Sciatic nerve (tissue), 2 donors: Measurements from ENCODE around the gene CTSC. TPM values are rescaled to one million over a fixed set of nuclear protein-coding genes. Genes with fewer than 3 reads are reported as not detected.
"Not testable (repeated sequence)": the region's sequence is repeated elsewhere in the genome, so short reads cannot be mapped to it uniquely, and the experiment has no call there.

Experiments
- ATAC-seq: fragments of 200-7000 bp; cut with Tn5 transposase; one replicate; pipeline ENCODE4 v1.9.1; 2020; ENCODE audit warnings: mild to moderate bottlenecking, moderate library complexity
- DNase-seq: peaks from one replicate; pipeline ENCODE4 v3.0.0-alpha.2; 2020; ENCODE audit warnings: low spot score
- intact Hi-C: fragments of 100-400 bp; cut with DNase I; formaldehyde crosslinking; loops from one replicate; pipeline ENCODE4 v1.14.2; 2022
- total RNA-seq: library from RNA; stranded (reverse); fragmentation: NEBNext Ultra II Directional; extraction: Animal tissue kit (Norgen Biotek cat#: 25700); gene quantifications from one replicate; pipeline ENCODE4 v1.2.1, GENCODE V29; 2021
- donor health status: DM: no; HTN: no; CAD: no.
- donor health status: DM: no; HTN: no; CAD: no.

The CTSC gene
- total RNA-seq, 1 donor from 2014 or later = 85.2 TPM

DNA sequence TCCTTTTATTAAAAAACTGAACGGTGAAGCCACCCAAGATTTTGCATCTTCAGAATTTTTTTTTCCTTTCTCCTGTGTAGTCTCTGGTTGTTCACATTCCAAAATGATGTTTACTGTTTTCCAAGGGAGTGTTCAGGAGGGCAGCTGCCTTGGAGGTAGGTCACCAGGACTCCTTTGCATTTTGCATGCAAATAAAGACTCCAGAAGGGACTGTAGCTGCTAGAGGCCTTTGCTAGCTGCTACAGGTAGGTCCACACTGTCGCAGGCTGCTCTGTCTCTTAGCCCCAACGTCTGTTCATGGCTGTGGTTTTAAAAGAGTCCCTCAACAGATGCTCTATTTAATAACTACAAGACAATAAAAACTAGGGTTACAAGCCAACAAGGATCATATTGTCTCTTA is 11.4 kb downstream of the CTSC start:
- ATAC-seq (no peak), DNase-seq (no peak)
- intact Hi-C loops = no loop called here

DNA sequence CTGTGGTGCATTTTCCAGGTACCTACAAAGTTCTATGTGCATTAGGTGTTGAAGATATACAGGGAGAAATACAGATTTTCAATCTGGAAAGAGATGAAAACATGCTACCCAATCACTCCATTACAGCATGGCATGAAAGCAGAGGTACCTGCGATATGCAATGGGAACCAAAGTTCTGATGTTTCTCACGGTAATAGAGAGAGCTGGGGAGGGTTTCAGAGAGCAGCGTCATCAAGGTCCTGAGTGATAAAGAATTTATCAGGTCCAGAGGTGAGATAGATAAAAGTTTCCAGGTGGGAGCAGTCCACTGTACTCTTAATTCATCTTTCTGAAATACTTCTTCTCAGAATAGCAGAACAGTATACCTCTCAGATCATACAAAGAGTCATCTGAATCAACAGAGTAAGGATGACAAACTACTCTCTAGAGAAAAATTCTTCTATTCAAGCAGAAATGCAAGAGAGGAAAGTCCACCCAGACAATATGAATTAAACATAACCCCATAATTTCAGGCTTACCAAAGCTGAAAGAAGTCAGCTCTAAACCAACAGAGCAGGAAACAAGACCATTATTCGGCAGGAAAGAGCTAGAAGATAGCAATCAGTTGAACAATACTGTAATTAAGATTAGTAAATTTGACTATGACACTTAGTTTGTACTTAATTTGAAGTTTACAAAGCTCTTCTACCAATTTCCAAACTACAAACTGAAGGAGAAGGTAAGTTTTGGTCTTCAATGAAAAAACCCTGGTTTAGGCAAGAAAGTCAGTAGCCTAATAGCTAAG is 12.8 kb downstream of the CTSC start:
- intact Hi-C loops = no loop called here
- no peak for DNase-seq
- no peak for ATAC-seq

- DNase-seq, ATAC-seq, intact Hi-C loops: not testable (repeated sequence)
Observed at GRCh38 chr11:88322881-88323280, 14.7 kb downstream of the CTSC start.

DNA sequence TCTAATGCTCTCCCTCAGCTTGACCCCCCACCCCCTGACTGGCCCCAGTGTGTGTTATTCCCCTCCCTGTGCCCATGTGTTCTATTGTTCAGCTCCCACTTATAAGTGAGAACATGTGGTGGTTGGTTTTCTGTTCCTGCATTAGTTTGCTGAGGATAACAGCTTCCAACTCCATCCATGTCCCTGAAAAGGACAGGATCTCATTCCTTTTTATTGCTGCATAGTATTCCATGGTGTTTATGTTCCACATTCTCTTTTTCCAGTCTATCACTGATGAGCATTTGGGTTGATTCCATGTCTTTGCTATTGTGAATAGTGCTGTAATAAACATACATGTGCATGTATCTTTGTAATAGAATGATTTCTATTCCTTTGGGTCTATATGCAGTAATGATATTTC is 16.1 kb downstream of the CTSC start:
- intact Hi-C loops, ATAC-seq, DNase-seq: not testable (repeated sequence)

GRCh38 chr11:88320149-88320559 is 17.4 kb downstream of the CTSC start:
- no peak for DNase-seq
- no peak for ATAC-seq
- intact Hi-C loops = no loop called here

DNA sequence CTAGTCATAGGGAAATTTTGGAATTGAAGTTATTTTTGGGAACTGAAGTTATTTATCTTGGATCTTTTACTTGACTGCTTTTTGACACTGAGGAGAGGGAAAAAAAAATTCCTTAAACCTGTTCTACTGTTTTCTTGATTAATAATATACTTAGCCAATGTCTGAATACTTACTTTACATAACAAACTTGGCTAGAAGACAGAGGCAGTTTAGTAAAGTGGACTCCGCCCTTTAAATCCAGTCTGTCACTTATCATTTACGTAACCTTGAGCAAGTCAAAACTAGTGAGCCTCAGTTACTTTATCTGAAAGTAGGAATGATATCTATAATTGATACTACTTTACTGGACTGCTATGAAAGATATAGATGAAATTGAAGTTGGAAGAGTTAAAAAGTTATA is 19.5 kb downstream of the CTSC start:
- ATAC-seq = no peak
- intact Hi-C loops = no loop called here
- DNase-seq = no peak

DNA sequence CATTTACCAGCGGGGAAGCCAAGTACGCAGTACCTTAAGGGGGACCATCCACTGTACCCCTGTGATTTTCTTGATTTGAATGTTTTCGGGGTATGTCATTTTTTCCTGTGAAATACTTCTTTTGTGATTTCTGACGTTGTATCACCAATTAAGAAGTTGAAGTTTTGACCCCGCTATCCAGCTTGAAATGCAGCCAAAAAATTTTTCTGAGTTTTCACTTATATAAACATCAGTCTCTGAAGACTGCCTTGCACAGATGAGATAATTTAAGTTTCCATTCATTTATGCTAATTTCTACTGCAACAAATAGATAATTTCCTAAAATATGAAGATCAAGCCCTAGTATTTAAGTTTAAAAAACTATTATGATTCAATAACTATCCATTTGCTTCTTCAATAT is 20.0 kb downstream of the CTSC start:
- intact Hi-C loops = no loop called here
- no peak for ATAC-seq
- DNase-seq = no peak

GRCh38 chr11:88315981-88316441 is 21.5 kb downstream of the CTSC start:
- no peak for ATAC-seq
- DNase-seq = no peak
- intact Hi-C loops = no loop called here

GRCh38 chr11:88315015-88315414 is 22.5 kb downstream of the CTSC start:
- no peak for ATAC-seq

DNA sequence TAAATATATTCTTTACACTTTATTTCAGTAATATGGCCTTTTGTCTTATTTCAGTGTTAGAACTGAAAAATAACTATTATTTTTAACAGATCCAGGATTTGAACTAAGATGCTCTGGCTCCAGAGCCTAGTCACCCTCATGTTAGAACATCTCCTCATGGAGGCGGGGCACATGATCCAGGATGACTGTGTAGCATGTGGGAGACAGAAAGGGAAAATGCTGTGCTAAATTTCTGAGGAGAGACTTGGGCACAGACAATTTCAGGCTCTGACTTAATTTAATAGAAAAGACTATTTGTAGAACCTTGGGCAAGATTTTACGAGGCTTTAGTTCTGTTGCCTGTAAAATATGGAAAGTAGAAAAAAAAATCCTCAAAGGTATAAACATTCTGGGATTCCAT is 24.1 kb downstream of the CTSC start:
- no peak for DNase-seq
- intact Hi-C loops = no loop called here
- no peak for ATAC-seq

More at GRCh38 chr11:88315015-88315414, 22.5 kb downstream of the CTSC start:
- no peak for DNase-seq
- intact Hi-C loops = no loop called here

DNA sequence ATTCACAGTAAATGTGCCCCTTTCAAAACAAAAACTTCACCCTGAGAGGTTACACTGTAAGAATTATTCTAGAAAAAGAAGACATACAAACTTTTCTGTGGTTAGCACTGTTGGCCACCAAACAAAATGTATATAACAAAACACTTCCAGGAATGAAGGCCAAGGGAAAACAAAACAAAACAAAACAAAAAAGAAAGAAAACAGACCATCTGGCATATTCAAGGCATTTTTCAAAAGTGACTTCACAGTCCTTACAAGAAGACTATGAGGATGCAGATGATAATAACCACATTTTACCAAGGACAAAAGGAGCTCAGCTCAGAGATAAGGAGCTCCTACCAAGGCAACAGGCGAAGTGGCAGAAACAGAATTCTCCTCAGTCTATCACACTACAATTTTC is 24.9 kb downstream of the CTSC start:
- ATAC-seq (no peak), DNase-seq (no peak)
- intact Hi-C loops = no loop called here

GRCh38 chr11:88310246-88310645 is 27.3 kb downstream of the CTSC start:
- ATAC-seq = no peak

DNA sequence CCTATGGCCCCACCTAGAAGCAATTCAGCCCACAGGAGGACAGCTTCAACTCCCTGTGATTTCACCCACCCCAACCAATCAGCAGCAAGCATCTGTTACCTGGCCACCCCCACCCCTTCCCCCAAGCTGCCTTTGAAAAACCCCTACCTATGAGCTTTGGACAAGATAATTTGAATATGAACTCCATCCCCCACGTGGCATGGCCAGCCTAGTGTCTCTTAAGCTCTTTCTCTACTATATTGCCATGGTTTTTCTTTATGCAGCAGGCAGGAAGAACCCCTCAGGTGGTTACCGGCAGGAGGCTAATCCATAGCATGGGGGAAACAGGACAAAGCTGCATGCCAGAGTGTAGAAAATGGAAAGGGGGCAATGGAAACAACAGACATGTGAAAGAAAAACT is 29.0 kb downstream of the CTSC start:
- DNase-seq = no peak
- ATAC-seq = no peak
- intact Hi-C loops = no loop called here

More at GRCh38 chr11:88310246-88310645, 27.3 kb downstream of the CTSC start:
- DNase-seq = no peak
- intact Hi-C loops = no loop called here

- DNase-seq (no peak), ATAC-seq (no peak)
- intact Hi-C loops = no loop called here
Observed at GRCh38 chr11:88307749-88308425, 29.6 kb downstream of the CTSC start.

DNA sequence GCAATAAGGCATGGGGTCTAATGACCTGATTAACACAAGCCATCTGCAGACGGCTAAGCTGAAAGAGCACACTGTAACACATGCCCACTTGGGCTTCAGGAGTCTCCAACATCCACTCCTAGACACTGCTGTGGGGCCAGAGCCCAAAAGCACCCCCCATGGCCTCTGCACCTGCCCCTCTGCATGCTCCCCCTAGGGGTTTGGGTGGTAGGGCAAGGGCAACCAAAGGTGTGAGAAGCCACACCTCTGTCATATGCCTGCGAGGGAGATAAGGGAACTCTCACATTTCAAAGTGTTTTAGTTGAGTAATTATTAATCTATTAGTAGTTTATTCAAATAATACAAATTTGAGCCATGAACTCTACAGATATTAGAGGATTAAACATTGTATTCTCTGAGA is 30.8 kb downstream of the CTSC start:
- intact Hi-C loops = no loop called here
- DNase-seq (no peak), ATAC-seq (no peak)

DNA sequence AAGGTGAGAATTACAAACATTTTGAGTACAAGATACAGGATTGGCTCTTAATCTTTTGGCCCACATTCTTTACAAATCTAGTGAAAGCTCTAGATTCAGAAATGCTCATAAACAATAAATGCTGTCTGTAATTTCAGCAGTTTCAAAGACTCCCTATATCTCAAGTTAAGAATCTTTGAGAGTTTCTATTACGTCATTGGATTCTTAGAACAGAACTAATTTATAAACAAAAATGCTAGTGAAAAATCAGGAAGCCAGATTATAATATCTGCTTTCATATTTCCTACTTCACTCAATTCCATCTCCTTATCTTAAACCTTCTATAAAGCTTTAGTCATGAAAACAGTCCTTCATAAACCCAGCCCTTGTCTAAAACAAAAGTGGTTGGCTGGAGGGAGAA is 32.1 kb downstream of the CTSC start:
- ATAC-seq = no peak
- intact Hi-C loops = no loop called here

GRCh38 chr11:88304352-88304751 is 33.2 kb downstream of the CTSC start:
- intact Hi-C loops = no loop called here
- no peak for DNase-seq
- no peak for ATAC-seq

More for the DNA sequence above, 32.1 kb downstream of the CTSC start:
- DNase-seq = no peak

- no peak for DNase-seq
- ATAC-seq = no peak
- intact Hi-C loops = no loop called here
Observed at GRCh38 chr11:88303037-88303436, 34.5 kb downstream of the CTSC start.

- no peak for DNase-seq
- intact Hi-C loops = no loop called here
- no peak for ATAC-seq
Observed at GRCh38 chr11:88301488-88302140, 35.9 kb downstream of the CTSC start.

GRCh38 chr11:88300888-88301487 is 36.5 kb downstream of the CTSC start:
- DNase-seq (no peak), ATAC-seq (no peak)
- intact Hi-C loops = no loop called here
